ENCODE measurements around the gene CDKAL1.

DNA sequence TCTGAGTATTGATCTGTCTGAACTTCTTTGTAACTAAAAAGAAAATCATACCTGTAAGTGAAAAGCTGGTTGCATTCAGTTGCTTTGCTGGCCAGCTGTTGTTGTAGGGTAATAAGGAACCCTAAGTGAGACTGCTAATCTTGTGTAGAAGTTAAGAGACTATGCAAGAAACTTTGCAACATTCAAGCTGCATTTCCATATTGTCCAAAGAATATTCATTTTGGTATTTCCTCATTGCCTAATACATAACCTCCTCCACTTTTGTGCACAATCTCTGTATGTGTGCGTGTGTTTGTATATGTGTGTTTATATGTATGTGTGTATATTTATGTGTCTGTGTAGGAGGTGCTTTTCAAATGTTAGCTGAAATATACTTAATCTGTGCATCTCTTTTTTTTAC is 414.9 kb downstream of the CDKAL1 start:
- TF ChIP-seq, protein P1, sequence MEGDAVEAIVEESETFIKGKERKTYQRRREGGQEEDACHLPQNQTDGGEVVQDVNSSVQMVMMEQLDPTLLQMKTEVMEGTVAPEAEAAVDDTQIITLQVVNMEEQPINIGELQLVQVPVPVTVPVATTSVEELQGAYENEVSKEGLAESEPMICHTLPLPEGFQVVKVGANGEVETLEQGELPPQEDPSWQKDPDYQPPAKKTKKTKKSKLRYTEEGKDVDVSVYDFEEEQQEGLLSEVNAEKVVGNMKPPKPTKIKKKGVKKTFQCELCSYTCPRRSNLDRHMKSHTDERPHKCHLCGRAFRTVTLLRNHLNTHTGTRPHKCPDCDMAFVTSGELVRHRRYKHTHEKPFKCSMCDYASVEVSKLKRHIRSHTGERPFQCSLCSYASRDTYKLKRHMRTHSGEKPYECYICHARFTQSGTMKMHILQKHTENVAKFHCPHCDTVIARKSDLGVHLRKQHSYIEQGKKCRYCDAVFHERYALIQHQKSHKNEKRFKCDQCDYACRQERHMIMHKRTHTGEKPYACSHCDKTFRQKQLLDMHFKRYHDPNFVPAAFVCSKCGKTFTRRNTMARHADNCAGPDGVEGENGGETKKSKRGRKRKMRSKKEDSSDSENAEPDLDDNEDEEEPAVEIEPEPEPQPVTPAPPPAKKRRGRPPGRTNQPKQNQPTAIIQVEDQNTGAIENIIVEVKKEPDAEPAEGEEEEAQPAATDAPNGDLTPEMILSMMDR (IDR thresholded peaks at IDR 0.05) = no peak
- no peak for TF ChIP-seq POLR2A (IDR thresholded peaks at IDR 0.05)
